KMS-11 (cell line): ENCODE results near the gene TPM4.

Experiments
- H2AFZ ChIP-seq: fragments of 200-600 bp; sonication (generic); 2 replicates; pipeline ENCODE4 v1.6.1; 2016; ENCODE audit warnings: antibody characterized with exemption, mixed run types, low read depth
- H3K27ac ChIP-seq: fragments of 200-600 bp; sonication (generic); 2 replicates; pipeline ENCODE4 v1.6.1; 2016; ENCODE audit warnings: mild to moderate bottlenecking, mixed run types
- H3K27me3 ChIP-seq: fragments of 200-600 bp; sonication (generic); 2 replicates; pipeline ENCODE4 v1.6.1; 2017; ENCODE audit warnings: mild to moderate bottlenecking, low read depth, mixed run types, moderate library complexity; ENCODE audit not compliant: insufficient read depth
- H3K36me3 ChIP-seq: fragments of 200-600 bp; sonication (generic); 2 replicates; pipeline ENCODE4 v1.6.1; 2017; ENCODE audit warnings: mild to moderate bottlenecking, mixed run types; ENCODE audit not compliant: insufficient read depth
- H3K4me1 ChIP-seq: fragments of 200-600 bp; sonication (generic); 2 replicates; pipeline ENCODE4 v1.6.1; 2016; ENCODE audit warnings: mild to moderate bottlenecking, low read depth, mixed run types; ENCODE audit not compliant: poor library complexity, severe bottlenecking
- H3K4me2 ChIP-seq: fragments of 200-600 bp; sonication (generic); 2 replicates; pipeline ENCODE4 v1.7.0; 2016; ENCODE audit warnings: mild to moderate bottlenecking, mixed run types
- H3K4me3 ChIP-seq: fragments of 200-600 bp; sonication (generic); IDR thresholded peaks from 2 replicates; pipeline ENCODE4 v1.6.1; 2017; ENCODE audit warnings: low read depth, low read length, mixed read lengths; ENCODE audit not compliant: insufficient read depth
- H3K79me2 ChIP-seq: fragments of 200-600 bp; sonication (generic); 2 replicates; pipeline ENCODE4 v1.6.1; 2016; ENCODE audit warnings: low read depth, mixed run types; ENCODE audit not compliant: insufficient read depth
- H3K9ac ChIP-seq: fragments of 200-600 bp; sonication (generic); 2 replicates; pipeline ENCODE4 v1.6.1; 2016; ENCODE audit warnings: mild to moderate bottlenecking, mixed run types
- H4K20me1 ChIP-seq: fragments of 200-600 bp; sonication (generic); 2 replicates; pipeline ENCODE4 v1.6.1; 2016; ENCODE audit warnings: mild to moderate bottlenecking, mixed run types; ENCODE audit not compliant: insufficient read depth
- CTCF ChIP-seq: fragments of 200-600 bp; sonication (generic); conservative IDR thresholded peaks from 2 replicates; pipeline ENCODE4 v1.6.1; 2017; ENCODE audit warnings: low read depth, mild to moderate bottlenecking, antibody characterized with exemption, low read length, moderate library complexity, mixed read lengths

Gene TPM4

DNA sequence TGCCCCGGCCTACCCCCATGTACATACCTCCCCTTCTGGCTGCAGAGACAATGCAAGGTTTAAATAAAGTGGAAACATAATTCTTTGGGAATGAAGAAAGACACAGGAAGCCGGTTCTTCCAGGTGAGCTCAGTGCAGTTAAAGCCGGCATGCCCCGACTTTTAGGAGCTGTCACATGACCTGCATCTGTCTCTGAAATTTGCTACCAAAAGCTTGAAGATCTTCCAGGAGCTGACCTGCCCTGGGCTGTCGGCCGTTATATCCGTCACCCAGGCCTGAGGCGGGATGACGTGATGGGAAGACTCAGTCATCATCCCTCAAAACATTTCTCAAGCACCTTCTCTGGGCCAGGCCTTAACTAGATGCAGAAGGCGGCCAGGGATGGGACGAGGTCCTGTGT is 45.7 kb downstream of the TPM4 start:
- H3K27me3 ChIP-seq: no peaks in the 10 kb centered on the region
- H3K4me3 ChIP-seq: no peak overlapping the region
- peaks cover 41% of the 10 kb centered on the region for H3K4me1 ChIP-seq
- no peak overlapping the region for H2AFZ ChIP-seq
- no peak overlapping the region for H3K4me2 ChIP-seq
- H3K36me3 ChIP-seq: peaks cover 4% of the 10 kb centered on the region; the same call in 1 of the 2 replicates
- no peak overlapping the region for H3K9ac ChIP-seq
- H3K79me2 ChIP-seq: peaks cover 15% of the 10 kb centered on the region; the same call in 1 of the 2 replicates
- H4K20me1 ChIP-seq: no peaks in the 10 kb centered on the region
- TF ChIP-seq CTCF: no peak
- H3K27ac ChIP-seq: no peak overlapping the region

- H3K4me1 ChIP-seq: peaks cover 11% of the 10 kb centered on the region
- no peak overlapping the region for H3K27ac ChIP-seq
- peaks cover 4% of the 10 kb centered on the region; the same call in 1 of the 2 replicates for H3K36me3 ChIP-seq
- H3K4me3 ChIP-seq: no peak overlapping the region
- peaks cover 6% of the 10 kb centered on the region; the same call in 1 of the 2 replicates for H3K79me2 ChIP-seq
- TF ChIP-seq CTCF: no peak
- H3K4me2 ChIP-seq: no peak overlapping the region
- no peaks in the 10 kb centered on the region for H4K20me1 ChIP-seq
- no peaks in the 10 kb centered on the region for H3K27me3 ChIP-seq
- no peak overlapping the region for H2AFZ ChIP-seq
- no peak overlapping the region for H3K9ac ChIP-seq
Measured at GRCh38 chr19:16124953-16125352, 48.7 kb downstream of the TPM4 start.

DNA sequence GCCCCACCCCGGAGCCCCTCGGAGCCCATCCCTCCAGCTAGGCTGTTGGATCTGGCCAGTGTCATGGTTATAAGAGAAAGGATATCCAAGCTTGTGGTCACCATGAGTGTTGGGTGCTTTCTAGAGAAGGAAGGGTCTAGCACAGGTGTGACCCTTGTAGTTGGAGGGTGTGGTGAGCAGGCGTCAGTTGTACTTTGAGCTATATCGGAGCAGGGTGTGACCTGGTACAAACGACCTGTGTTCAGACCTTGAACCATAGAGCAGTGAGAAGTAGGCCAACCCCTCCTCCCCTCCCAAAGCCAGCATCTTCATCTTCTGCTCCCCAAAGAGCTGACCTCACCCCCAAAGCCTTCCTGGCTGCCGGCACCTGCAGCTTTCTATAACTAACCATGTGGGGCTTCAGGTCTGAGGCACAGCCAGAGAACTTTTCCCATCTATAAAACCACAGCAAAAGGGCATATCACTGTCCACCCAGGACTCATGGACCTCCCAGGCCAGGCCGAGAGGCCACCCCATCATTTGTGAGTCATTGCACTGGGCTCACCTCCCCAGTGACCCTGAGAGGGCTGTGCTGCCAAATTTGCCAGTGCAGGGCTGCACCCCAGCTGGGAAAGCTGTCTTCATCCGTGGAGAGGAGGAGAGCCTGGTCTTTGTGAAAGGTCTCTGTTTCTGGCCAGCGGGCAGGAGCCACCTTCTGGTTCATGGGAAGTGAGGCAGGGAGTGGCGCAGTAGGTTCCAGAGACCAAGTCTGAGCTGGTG is 49.6 kb downstream of the TPM4 start:
- Histone ChIP-seq H3K4me2 (no peak overlapping the region), H3K4me1 (peaks cover 1% of the 10 kb centered on the region), H3K36me3 (peaks cover under 1% of the 10 kb centered on the region; the same call in 1 of the 2 replicates), H3K4me3 (no peak overlapping the region), H3K9ac (no peak overlapping the region), H3K79me2 (no peaks in the 10 kb centered on the region), H4K20me1 (no peaks in the 10 kb centered on the region), H3K27ac (no peak overlapping the region), H3K27me3 (no peaks in the 10 kb centered on the region), H2AFZ (no peak overlapping the region)
- no peak for TF ChIP-seq CTCF

GRCh38 chr19:16127080-16127479 is 50.8 kb downstream of the TPM4 start:
- Histone ChIP-seq H3K79me2 (no peaks in the 10 kb centered on the region), H4K20me1 (no peaks in the 10 kb centered on the region), H3K27ac (no peak overlapping the region), H3K4me2 (no peak overlapping the region), H3K4me1 (no peaks in the 10 kb centered on the region), H3K9ac (no peak overlapping the region), H3K4me3 (no peak overlapping the region), H2AFZ (no peak overlapping the region), H3K36me3 (no peaks in the 10 kb centered on the region; the same call in 1 of the 2 replicates), H3K27me3 (no peaks in the 10 kb centered on the region)
- TF ChIP-seq CTCF: no peak
